Measurements from ENCODE around the gene MSI2.

The MSI2 gene

GRCh38 chr17:57316361-57316760 is 60.0 kb downstream of the MSI2 start:
- no peak for DNase-seq (ENCODE audit: low read depth in 2 of 2)

DNA sequence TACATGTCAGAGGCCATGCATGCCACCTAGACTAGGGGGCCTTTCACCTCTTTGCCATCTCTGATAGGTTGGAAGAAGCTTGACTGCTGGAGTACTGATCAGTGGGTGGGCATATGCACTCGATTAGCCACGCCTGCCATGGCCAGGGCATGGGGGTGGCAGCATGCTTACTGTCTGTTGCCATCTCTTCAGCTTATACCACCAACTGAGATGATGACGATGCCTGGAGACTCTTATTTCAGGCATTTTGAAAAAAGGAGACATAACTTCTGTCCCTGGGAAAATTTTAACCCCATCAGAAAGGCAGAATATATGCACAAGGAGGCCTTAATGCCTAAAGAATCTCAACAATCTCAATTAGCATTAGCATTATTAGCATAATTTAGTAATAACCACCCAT is 60.8 kb downstream of the MSI2 start:
- DNase-seq (ENCODE audit: low read depth in 2 of 2) = no peak

DNA sequence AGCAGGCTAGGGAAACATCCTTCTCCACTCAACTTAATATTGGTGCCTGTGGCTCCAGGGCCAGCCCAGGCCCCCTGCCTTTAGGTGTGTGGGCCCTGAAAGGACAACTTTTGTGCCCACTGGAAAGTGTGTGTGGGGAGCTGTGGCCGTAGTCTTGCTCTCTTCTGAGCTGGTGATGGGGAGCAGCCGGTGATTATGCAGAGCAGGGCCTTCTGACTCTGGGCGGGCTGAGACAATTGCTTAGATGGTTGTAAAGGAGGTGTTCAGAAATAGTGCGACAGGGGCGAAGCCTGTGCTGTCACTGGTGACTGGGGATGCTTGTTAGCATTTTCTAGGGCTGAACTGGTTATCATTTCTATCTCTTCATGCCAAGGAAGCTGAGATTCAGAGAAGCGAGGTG is 62.6 kb downstream of the MSI2 start:
- no peak for DNase-seq (ENCODE audit: low read depth in 2 of 2)

DNA sequence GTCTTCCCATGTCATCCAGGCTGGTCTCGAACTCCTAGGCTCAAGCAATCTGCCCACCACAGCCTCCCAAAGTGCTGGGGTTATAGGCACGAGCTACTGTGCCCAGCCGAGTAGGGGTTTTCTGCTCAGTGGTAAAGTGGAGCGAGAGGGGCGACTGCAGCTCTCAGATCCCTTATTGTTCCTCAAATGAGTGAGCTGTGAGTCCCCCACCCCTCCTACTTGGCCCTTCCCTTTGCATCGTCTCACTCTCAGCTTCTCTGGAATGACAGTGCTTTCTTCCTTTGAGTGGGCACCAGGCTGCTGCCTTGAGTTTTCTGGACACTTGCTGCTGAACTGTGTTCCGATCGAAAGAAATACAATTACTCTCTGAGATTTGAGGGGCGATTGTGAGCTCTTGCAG is 63.5 kb downstream of the MSI2 start:
- DNase-seq (ENCODE audit: low read depth in 2 of 2) = no peak

GRCh38 chr17:57323391-57323790 is 67.1 kb downstream of the MSI2 start:
- no peak for DNase-seq (ENCODE audit: low read depth in 2 of 2)

GRCh38 chr17:57324060-57324459 is 67.7 kb downstream of the MSI2 start:
- no peak for DNase-seq (ENCODE audit: low read depth in 2 of 2)

- DNase-seq (ENCODE audit: low read depth in 2 of 2) = no peak
Measured at GRCh38 chr17:57324631-57325030, 68.3 kb downstream of the MSI2 start.

GRCh38 chr17:57326336-57326735 is 70.0 kb downstream of the MSI2 start:
- DNase-seq (ENCODE audit: low read depth in 2 of 2) = no peak

- no peak for DNase-seq (ENCODE audit: low read depth in 2 of 2)
Measured at GRCh38 chr17:57326764-57327163, 70.4 kb downstream of the MSI2 start.

DNA sequence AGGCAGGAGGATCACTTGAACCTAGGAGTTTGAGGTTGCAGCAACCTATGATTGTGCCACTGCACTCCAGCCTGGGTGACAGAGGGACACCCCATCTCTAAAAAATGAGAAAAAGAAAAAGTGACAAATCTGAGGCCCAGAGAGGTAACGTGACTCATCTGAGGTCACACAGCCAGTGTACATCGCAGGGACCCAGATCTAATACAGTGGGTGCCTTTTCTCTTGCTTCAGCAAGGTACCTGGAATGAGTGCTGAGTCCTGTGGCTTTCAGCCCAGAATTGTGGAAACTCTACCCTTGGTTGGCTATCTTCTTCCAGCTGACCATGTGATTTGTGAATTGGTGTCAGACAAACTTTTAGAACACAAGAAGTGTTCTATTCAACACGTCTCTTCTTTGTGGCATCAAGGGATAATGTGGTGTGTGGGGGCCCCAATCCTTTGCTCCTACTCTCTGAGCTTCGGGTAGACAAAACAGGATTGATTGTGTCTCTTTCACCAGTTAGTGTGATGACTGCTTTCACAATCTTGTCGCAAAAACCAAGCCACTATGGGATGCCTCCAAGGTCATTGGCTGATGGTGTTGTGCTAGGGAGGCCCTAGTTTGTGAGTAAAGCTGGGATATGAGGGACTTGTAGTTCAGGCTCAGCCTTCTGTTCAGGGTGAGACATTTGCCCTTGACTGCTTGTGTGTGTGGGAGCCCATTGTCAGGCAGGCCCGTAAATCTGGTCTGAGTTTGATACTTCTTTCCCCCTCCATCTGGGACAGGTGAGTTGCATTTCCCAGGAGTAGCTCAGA is 71.0 kb downstream of the MSI2 start:
- DNase-seq (ENCODE audit: low read depth in 2 of 2) = no peak

DNA sequence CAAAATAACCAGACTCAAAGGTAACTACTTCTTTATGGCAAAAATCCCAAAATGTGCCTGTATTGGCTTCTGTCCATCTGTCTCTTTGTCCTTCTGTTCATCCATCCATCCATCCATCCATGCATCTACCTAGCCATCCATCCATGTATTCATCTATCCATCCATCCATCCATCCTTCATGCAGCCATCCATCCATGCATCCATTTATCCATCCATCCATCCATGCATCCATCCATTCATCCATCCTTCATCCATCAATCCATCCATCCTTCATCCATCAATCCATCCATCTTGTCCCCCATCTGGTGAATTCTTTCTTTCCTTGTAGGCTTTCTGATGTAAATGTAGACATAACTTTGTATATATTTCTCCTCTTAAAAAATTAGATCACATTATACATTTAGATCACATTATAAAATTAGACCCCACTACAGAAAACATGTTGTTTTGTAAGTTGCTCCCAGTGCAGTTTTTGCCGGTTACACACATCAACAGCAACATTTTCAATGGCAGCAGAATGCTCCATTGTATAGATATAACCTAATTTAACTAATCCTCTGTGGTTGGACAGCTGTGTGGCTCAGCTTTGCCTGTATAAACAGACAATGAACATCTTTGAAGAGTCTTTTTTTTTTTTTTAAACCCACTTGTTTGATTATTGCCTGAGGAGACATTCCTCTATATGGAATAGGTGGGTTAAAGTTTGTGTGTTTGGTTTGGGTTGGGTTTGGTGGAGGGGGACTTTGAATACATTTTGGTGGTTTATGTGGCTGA is 72.0 kb downstream of the MSI2 start:
- no peak for DNase-seq (ENCODE audit: low read depth in 2 of 2)

GRCh38 chr17:57329380-57330214 is 73.3 kb downstream of the MSI2 start:
- DNase-seq (ENCODE audit: low read depth in 2 of 2) = no peak

GRCh38 chr17:57330587-57330986 is 74.3 kb downstream of the MSI2 start:
- no peak for DNase-seq (ENCODE audit: low read depth in 2 of 2)

GRCh38 chr17:57331423-57331822 is 75.1 kb downstream of the MSI2 start:
- DNase-seq (ENCODE audit: low read depth in 2 of 2) = no peak

- no peak for DNase-seq (ENCODE audit: low read depth in 2 of 2)
Measured at GRCh38 chr17:57332501-57332900, 76.2 kb downstream of the MSI2 start.

DNA sequence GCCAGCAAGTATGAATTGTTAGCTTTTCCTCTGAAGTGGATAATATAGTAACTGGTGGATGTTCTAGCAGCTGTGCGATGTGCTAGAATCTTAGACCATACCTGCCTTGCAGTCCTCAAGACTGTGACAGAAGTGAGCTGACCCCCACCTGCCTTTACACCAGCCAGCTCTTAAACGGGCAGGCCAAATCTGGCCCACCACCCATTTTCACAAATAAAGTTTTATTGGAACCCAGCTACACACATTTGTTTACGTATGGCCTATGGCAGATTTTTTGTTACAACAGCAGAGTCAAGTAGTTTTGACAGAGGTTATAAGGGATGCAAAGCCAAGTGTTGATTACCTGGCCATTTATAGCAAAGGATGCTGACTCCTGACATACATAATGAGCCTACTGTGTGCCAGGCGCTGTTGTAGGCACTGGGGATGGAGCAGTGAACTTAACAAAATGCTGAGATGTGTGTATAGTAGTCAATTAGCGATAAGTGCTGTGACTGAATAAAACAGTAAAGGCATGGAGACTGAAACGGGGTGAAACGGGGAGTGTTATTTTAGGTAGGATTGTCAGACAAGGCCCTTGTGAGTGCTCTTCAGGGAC is 79.0 kb downstream of the MSI2 start:
- DNase-seq (ENCODE audit: low read depth in 2 of 2) = no peak

GRCh38 chr17:57337390-57337789 is 81.1 kb downstream of the MSI2 start:
- DNase-seq (ENCODE audit: low read depth in 2 of 2) = no peak

DNA sequence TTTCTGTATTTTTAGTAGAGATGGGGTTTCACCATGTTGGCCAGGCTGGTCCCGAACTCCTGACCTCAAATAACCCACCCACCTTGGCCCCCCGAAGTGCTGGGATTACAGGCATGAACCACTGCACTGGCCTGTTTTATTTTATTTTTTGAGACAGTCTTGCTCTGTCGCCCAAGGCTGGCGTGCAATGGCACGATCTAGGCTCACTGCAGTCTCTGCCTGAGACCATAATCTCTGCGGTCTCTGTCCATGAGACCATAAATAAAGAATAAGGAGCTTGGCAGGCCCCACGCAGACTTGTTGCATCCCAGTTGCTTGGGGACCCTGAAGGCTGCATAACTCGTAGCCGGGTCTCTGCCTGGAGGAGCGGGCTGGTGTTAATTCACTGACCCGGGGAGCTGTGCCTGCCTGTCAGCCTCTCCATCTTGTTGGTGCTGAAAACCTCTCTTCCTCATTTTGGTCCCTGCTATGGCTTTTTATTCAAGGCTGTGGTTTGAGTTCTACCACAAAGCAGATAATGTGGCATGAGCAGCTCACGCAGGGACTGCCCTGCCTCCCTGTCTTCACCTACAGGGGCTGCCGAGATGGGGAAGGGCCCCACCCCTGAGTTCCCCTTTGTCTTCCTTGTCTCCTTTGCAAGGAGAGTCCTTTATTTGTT is 82.1 kb downstream of the MSI2 start:
- DNase-seq (ENCODE audit: low read depth in 2 of 2) = no peak

- DNase-seq (ENCODE audit: low read depth in 2 of 2) = no peak
Measured at GRCh38 chr17:57340160-57340981, 84.0 kb downstream of the MSI2 start.

Measured in stimulated activated CD8-positive, alpha-beta memory T cell treated with anti-CD3 and anti-CD28 coated beads, Interleukin-15, amount 100 ng/mL, for 48 hours (primary cell).